Skeletal muscle satellite cell (primary cell): ENCODE results near the gene TCL1A.

Experiments used
- H3K27me3 ChIP-seq: 2 replicates; pipeline ENCODE4 v1.7.0; 2013; ENCODE audit warnings: low read length; ENCODE audit not compliant: control insufficient read depth, insufficient read depth
- H3K36me3 ChIP-seq: 2 replicates; pipeline ENCODE4 v1.7.0; 2013; ENCODE audit warnings: mild to moderate bottlenecking, control low read depth, low read length; ENCODE audit not compliant: insufficient read depth
- H3K4me1 ChIP-seq: 2 replicates; pipeline ENCODE4 v1.7.0; 2013; ENCODE audit warnings: low read length; ENCODE audit not compliant: control insufficient read depth, insufficient read depth
- H3K4me2 ChIP-seq: 2 replicates; pipeline ENCODE4 v1.7.0; 2013; ENCODE audit warnings: mild to moderate bottlenecking, low read length
- H3K4me3 ChIP-seq: 2 replicates; pipeline ENCODE4 v1.7.0; 2013; ENCODE audit warnings: low read length
- H3K9ac ChIP-seq: 2 replicates; pipeline ENCODE4 v1.7.0; 2013; ENCODE audit warnings: mild to moderate bottlenecking, low read depth, low read length, moderate library complexity
- H3K9me3 ChIP-seq: replicated peaks from 2 replicates; pipeline ENCODE4 v1.7.0; 2013; ENCODE audit warnings: mild to moderate bottlenecking, control low read depth, low read length

TCL1A gene

DNA sequence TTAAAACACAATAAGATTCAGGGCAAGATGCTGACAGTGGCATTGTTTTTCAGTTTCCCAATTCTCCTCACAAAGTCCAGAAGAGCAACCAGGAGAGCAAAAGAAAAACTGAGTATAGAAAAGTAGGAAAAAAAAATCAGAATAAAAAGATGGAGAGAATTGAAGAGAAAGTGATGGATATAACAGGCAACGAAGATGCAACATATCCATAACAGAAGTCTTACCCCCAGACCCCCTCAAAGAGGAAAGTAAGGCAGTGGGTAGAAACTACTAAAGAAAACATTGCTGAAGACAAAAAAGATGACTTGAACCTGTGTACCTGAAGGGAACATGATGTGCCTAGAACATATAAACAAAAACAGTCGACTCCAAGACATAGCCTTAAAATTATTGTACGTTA lies 10.6 kb downstream of the TCL1A start:
- Histone ChIP-seq H3K36me3 (no peaks in the 10 kb centered on the region), H3K27me3 (no peaks in the 10 kb centered on the region), H3K4me3 (no peak overlapping the region), H3K9me3 (no peaks in the 10 kb centered on the region), H3K4me1 (no peaks in the 10 kb centered on the region), H3K4me2 (no peak overlapping the region), H3K9ac (no peak overlapping the region)

- no peaks in the 10 kb centered on the region for H3K9me3 ChIP-seq
- H3K4me2 ChIP-seq, result no peak overlapping the region
- no peaks in the 10 kb centered on the region for H3K36me3 ChIP-seq
- no peak overlapping the region for H3K9ac ChIP-seq
- H3K4me3 ChIP-seq, result no peak overlapping the region
- H3K27me3 ChIP-seq, result no peaks in the 10 kb centered on the region
- no peaks in the 10 kb centered on the region for H3K4me1 ChIP-seq
Measured at GRCh38 chr14:95701846-95702221, 12.1 kb downstream of the TCL1A start.

DNA sequence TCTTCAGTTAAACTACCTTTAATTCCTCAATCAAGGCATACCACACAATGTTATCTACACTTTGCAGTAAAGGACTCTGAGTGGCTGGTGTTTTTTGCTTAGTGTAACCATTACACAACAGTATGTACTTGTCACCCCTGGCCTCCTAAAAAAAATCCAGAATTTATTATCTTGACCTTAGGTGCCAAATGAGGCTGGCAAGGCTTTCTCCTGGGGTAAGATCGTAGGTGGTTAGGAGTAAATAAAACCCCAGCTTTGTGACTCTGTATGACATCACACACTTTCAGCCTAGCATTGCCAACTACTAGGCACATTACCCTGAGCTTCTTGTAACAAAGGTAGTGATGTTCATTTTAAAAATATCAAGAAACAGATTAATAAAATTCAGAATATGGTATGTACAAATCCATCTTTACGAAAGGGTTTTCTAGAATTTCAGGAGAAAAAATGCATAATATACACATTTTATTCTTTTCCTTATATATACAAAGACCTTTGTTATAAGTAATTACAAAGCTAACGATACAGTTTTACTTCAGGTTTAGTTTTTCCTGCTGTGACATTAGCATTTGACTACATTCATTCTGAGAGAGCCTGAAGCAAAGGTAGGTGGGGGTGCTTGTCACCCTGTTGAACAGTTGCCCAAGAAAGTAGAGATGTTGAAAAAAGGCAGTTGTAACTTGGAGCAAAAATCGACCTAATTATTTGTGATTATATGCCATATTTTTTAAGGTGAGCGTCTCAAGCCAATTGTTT lies 13.5 kb downstream of the TCL1A start:
- Histone ChIP-seq H3K4me2 (no peak overlapping the region), H3K9ac (no peak overlapping the region), H3K36me3 (no peaks in the 10 kb centered on the region), H3K27me3 (no peaks in the 10 kb centered on the region), H3K4me3 (no peak overlapping the region), H3K4me1 (no peaks in the 10 kb centered on the region), H3K9me3 (no peaks in the 10 kb centered on the region)

GRCh38 chr14:95699412-95699811 lies 14.5 kb downstream of the TCL1A start:
- H3K36me3 ChIP-seq, result no peaks in the 10 kb centered on the region
- H3K4me1 ChIP-seq, result no peaks in the 10 kb centered on the region
- H3K9me3 ChIP-seq, result no peaks in the 10 kb centered on the region
- no peak overlapping the region for H3K4me3 ChIP-seq
- H3K4me2 ChIP-seq, result no peak overlapping the region
- H3K27me3 ChIP-seq, result no peaks in the 10 kb centered on the region
- no peak overlapping the region for H3K9ac ChIP-seq

- H3K9ac ChIP-seq, result no peak overlapping the region
- H3K4me1 ChIP-seq, result no peaks in the 10 kb centered on the region
- no peaks in the 10 kb centered on the region for H3K36me3 ChIP-seq
- H3K9me3 ChIP-seq, result no peaks in the 10 kb centered on the region
- no peak overlapping the region for H3K4me2 ChIP-seq
- H3K4me3 ChIP-seq, result no peak overlapping the region
- H3K27me3 ChIP-seq, result no peaks in the 10 kb centered on the region
Measured at GRCh38 chr14:95698287-95698686, 15.6 kb downstream of the TCL1A start.

GRCh38 chr14:95697764-95698163 lies 16.2 kb downstream of the TCL1A start:
- H3K4me3 ChIP-seq, result no peak overlapping the region
- no peaks in the 10 kb centered on the region for H3K9me3 ChIP-seq
- no peak overlapping the region for H3K9ac ChIP-seq
- no peaks in the 10 kb centered on the region for H3K4me1 ChIP-seq
- H3K27me3 ChIP-seq, result no peaks in the 10 kb centered on the region
- no peak overlapping the region for H3K4me2 ChIP-seq
- no peaks in the 10 kb centered on the region for H3K36me3 ChIP-seq

GRCh38 chr14:95696741-95697140 lies 17.2 kb downstream of the TCL1A start:
- Histone ChIP-seq H3K9me3 (no peaks in the 10 kb centered on the region), H3K4me2 (no peak overlapping the region), H3K9ac (no peak overlapping the region), H3K27me3 (no peaks in the 10 kb centered on the region), H3K36me3 (no peaks in the 10 kb centered on the region), H3K4me3 (no peak overlapping the region), H3K4me1 (no peaks in the 10 kb centered on the region)

GRCh38 chr14:95695913-95696312 lies 18.0 kb downstream of the TCL1A start:
- H3K4me1 ChIP-seq, result no peaks in the 10 kb centered on the region
- H3K36me3 ChIP-seq, result no peaks in the 10 kb centered on the region
- no peak overlapping the region for H3K4me2 ChIP-seq
- H3K4me3 ChIP-seq, result no peak overlapping the region
- no peaks in the 10 kb centered on the region for H3K27me3 ChIP-seq
- no peak overlapping the region for H3K9ac ChIP-seq
- no peaks in the 10 kb centered on the region for H3K9me3 ChIP-seq

DNA sequence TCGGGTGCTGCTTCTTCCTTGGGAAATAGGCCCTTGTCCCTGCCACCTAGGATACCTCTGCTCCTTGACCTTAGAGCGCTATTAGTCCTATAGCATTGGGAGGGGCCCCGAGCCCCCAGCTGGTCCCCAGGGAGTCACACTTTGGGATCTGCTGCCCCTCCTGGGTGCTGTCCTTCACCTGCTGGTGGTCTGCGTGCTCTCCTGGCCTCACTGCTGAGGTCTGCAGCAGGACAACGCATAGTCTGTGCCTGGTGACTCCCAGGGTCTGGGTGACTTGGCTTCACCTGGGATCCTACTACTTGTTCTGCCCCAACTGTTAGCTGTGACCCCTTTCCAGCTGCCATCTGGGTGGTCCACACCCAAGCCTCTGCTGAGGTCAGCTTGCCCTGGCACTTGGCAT lies 18.9 kb downstream of the TCL1A start:
- no peaks in the 10 kb centered on the region for H3K4me1 ChIP-seq

DNA sequence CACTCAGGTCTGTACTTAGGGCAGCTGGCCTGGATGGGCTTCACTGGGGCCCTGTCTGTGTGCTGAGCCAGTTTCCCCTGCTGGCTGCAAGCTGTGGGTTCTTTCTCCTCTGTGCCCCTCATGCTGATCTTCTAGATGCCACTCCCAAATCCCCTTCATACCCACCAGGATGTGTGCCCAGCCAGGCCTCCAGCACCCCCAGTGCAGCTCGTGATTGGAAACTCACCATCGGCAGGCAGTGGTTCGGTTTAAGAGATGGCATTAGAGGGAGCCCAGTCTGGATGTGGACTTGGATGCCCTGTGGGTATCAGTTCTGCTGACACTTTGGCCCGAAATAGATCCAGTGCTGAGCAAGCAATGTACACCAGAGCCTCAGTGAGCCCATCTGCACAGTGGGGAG lies 21.8 kb downstream of the TCL1A start:
- Histone ChIP-seq H3K27me3 (no peaks in the 10 kb centered on the region), H3K4me1 (no peaks in the 10 kb centered on the region), H3K4me3 (no peak overlapping the region), H3K36me3 (no peaks in the 10 kb centered on the region), H3K9me3 (no peaks in the 10 kb centered on the region), H3K4me2 (no peak overlapping the region), H3K9ac (no peak overlapping the region)

More for the DNA sequence above, 18.9 kb downstream of the TCL1A start:
- H3K4me2 ChIP-seq, result no peak overlapping the region
- H3K36me3 ChIP-seq, result no peaks in the 10 kb centered on the region
- H3K9ac ChIP-seq, result no peak overlapping the region
- H3K27me3 ChIP-seq, result no peaks in the 10 kb centered on the region
- H3K9me3 ChIP-seq, result no peaks in the 10 kb centered on the region
- no peak overlapping the region for H3K4me3 ChIP-seq

GRCh38 chr14:95691591-95691990 lies 22.3 kb downstream of the TCL1A start:
- no peak overlapping the region for H3K4me2 ChIP-seq
- no peaks in the 10 kb centered on the region for H3K4me1 ChIP-seq
- H3K36me3 ChIP-seq, result no peaks in the 10 kb centered on the region
- H3K9me3 ChIP-seq, result no peaks in the 10 kb centered on the region
- no peak overlapping the region for H3K4me3 ChIP-seq
- H3K9ac ChIP-seq, result no peak overlapping the region
- no peaks in the 10 kb centered on the region for H3K27me3 ChIP-seq

GRCh38 chr14:95690815-95691214 lies 23.1 kb downstream of the TCL1A start:
- Histone ChIP-seq H3K4me1 (no peaks in the 10 kb centered on the region), H3K9ac (no peak overlapping the region), H3K27me3 (no peaks in the 10 kb centered on the region), H3K4me2 (no peak overlapping the region), H3K36me3 (no peaks in the 10 kb centered on the region), H3K4me3 (no peak overlapping the region), H3K9me3 (no peaks in the 10 kb centered on the region)
